ENCODE measurements around the gene SERAC1. TPM values are rescaled to one million over a fixed set of nuclear protein-coding genes. Genes with fewer than 3 reads are reported as not detected.
"Not testable (repeated sequence)": the region's sequence is repeated elsewhere in the genome, so short reads cannot be mapped to it uniquely, and the experiment has no call there.

SERAC1 gene
- polyA plus RNA-seq, 2 donors, result 5.3 to 6.1 TPM

DNA sequence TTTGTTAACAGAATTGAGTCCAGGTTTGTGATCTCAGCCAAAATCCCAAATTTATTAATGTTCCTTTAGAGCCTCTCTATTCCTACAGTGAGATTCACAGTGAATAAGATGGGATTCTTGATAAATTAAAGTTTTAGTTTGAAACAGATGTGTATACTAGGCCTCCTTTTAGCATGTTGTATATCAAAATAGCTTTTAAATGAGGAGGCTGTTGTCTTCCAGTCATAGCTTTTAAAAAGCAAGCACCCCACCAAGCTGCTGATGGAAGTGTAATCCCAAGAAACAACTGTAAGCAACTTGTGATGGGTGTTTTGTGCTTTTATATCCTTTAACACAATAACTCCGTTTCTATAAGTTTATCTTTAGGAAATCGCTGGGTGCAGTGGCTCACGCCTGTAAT lies 7.0 kb upstream of the SERAC1 start:
- WGBS, 2 donors, result 92 to 96% methylated on average over 3 of the region's 3 CpGs
- H3K4me1 ChIP-seq (ENCODE audit: control insufficient read depth in 2 of 2, insufficient read depth in 2 of 2, low read length in 1 of 2), result peaks cover 0 to 3% of the 10 kb centered on the region in 2 donors
- H3K4me3 ChIP-seq (ENCODE audit: low read depth in 1 of 2, low read length in 2 of 2), result no peak overlapping the region

GRCh38 chr6:158174514-158174913 lies 6.5 kb upstream of the SERAC1 start:
- Histone ChIP-seq H3K4me1 (ENCODE audit: control insufficient read depth in 2 of 2, insufficient read depth in 2 of 2, low read length in 1 of 2) (peaks cover 0 to 5% of the 10 kb centered on the region in 2 donors), H3K9me3 (ENCODE audit: control insufficient read depth in 2 of 2, insufficient read depth in 1 of 2, low read depth in 1 of 2, low read length in 1 of 2) (no peaks in the 10 kb centered on the region), H3K36me3 (ENCODE audit: control insufficient read depth in 2 of 2, insufficient read depth in 2 of 2, low read length in 1 of 2) (no peaks in the 10 kb centered on the region), H3K27ac (ENCODE audit: low read depth in 2 of 2, low read length in 1 of 2) (no peak overlapping the region), H3K27me3 (ENCODE audit: control insufficient read depth in 1 of 2, insufficient read depth in 2 of 2, low read length in 2 of 2) (no peaks in the 10 kb centered on the region), H3K4me3 (ENCODE audit: low read depth in 1 of 2, low read length in 2 of 2) (no peak overlapping the region)
- 54 to 76% methylated on average over 2 of the region's 2 CpGs for WGBS, 2 donors

More for the DNA sequence above, 7.0 kb upstream of the SERAC1 start:
- H3K27ac ChIP-seq (ENCODE audit: low read depth in 2 of 2, low read length in 1 of 2), result no peak overlapping the region
- no peaks in the 10 kb centered on the region for H3K27me3 ChIP-seq (ENCODE audit: control insufficient read depth in 1 of 2, insufficient read depth in 2 of 2, low read length in 2 of 2)
- H3K9me3 ChIP-seq (ENCODE audit: control insufficient read depth in 2 of 2, insufficient read depth in 1 of 2, low read depth in 1 of 2, low read length in 1 of 2), result no peaks in the 10 kb centered on the region
- no peaks in the 10 kb centered on the region for H3K36me3 ChIP-seq (ENCODE audit: control insufficient read depth in 2 of 2, insufficient read depth in 2 of 2, low read length in 1 of 2)

DNA sequence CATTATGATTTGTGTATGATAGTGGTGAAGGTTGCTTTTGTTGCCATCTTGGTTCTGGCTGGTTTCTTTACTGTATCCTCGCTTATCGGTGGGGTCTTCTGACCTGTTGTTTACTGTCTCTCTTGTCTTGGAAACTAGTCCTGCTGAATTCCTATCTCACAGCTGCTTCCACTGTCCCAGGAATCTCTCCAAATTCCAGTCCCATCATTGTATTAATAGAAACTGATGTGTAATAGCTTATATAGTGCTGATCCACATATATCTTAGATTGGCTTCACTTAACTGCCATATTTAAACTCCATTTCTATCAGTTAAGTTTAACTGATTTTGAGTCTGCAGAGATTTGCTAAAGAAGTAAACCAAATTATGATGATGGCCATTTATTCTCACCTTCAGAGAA lies 6.0 kb upstream of the SERAC1 start:
- peaks cover 0 to 5% of the 10 kb centered on the region in 2 donors for H3K4me1 ChIP-seq (ENCODE audit: control insufficient read depth in 2 of 2, insufficient read depth in 2 of 2, low read length in 1 of 2)
- no peaks in the 10 kb centered on the region for H3K27me3 ChIP-seq (ENCODE audit: control insufficient read depth in 1 of 2, insufficient read depth in 2 of 2, low read length in 2 of 2)
- WGBS, 2 donors, result 87% methylated on average over 2 of the region's 2 CpGs
- no peak overlapping the region for H3K27ac ChIP-seq (ENCODE audit: low read depth in 2 of 2, low read length in 1 of 2)
- H3K36me3 ChIP-seq (ENCODE audit: control insufficient read depth in 2 of 2, insufficient read depth in 2 of 2, low read length in 1 of 2), result no peaks in the 10 kb centered on the region
- H3K4me3 ChIP-seq (ENCODE audit: low read depth in 1 of 2, low read length in 2 of 2), result no peak overlapping the region
- no peaks in the 10 kb centered on the region for H3K9me3 ChIP-seq (ENCODE audit: control insufficient read depth in 2 of 2, insufficient read depth in 1 of 2, low read depth in 1 of 2, low read length in 1 of 2)

- Histone ChIP-seq H3K4me3 (ENCODE audit: low read depth in 1 of 2, low read length in 2 of 2) (no peak overlapping the region), H3K9me3 (ENCODE audit: control insufficient read depth in 2 of 2, insufficient read depth in 1 of 2, low read depth in 1 of 2, low read length in 1 of 2) (no peaks in the 10 kb centered on the region), H3K27me3 (ENCODE audit: control insufficient read depth in 1 of 2, insufficient read depth in 2 of 2, low read length in 2 of 2) (no peaks in the 10 kb centered on the region), H3K27ac (ENCODE audit: low read depth in 2 of 2, low read length in 1 of 2) (no peak overlapping the region), H3K4me1 (ENCODE audit: control insufficient read depth in 2 of 2, insufficient read depth in 2 of 2, low read length in 1 of 2) (peaks cover 0 to 8% of the 10 kb centered on the region in 2 donors), H3K36me3 (ENCODE audit: control insufficient read depth in 2 of 2, insufficient read depth in 2 of 2, low read length in 1 of 2) (no peaks in the 10 kb centered on the region)
- WGBS, 2 donors, result 88 to 90% methylated on average over 5 of the region's 5 CpGs
Measured at GRCh38 chr6:158172001-158172400, 3.9 kb upstream of the SERAC1 start.

- H3K36me3 ChIP-seq (ENCODE audit: control insufficient read depth in 2 of 2, insufficient read depth in 2 of 2, low read length in 1 of 2), result no peaks in the 10 kb centered on the region
- H3K27ac ChIP-seq (ENCODE audit: low read depth in 2 of 2, low read length in 1 of 2), result peak overlapping the region in 1 of 2 donors; percentile 48
- no peak overlapping the region for H3K4me3 ChIP-seq (ENCODE audit: low read depth in 1 of 2, low read length in 2 of 2)
- no peaks in the 10 kb centered on the region for H3K27me3 ChIP-seq (ENCODE audit: control insufficient read depth in 1 of 2, insufficient read depth in 2 of 2, low read length in 2 of 2)
- no peaks in the 10 kb centered on the region for H3K9me3 ChIP-seq (ENCODE audit: control insufficient read depth in 2 of 2, insufficient read depth in 1 of 2, low read depth in 1 of 2, low read length in 1 of 2)
- WGBS, 2 donors, result 55 to 56% methylated on average over 3 of the region's 3 CpGs
- peaks cover 0 to 8% of the 10 kb centered on the region in 2 donors for H3K4me1 ChIP-seq (ENCODE audit: control insufficient read depth in 2 of 2, insufficient read depth in 2 of 2, low read length in 1 of 2)
Measured at GRCh38 chr6:158170656-158171081, 2.6 kb upstream of the SERAC1 start.

DNA sequence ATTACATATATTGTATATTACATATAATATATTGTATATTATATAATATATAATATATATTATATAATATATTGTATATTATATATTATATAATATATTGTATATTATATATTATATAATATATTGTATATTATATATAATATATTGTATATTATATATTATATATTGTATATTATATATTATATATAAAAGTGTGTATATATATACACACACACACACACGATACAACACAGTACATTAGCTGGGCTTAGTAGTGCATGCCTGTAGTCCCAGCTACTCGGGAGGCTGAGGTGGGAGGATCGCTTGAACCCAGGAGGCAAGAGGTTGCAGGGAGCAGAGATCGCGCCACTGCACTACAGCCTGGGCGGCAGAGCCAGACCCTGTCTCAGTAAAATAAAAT lies 1.6 kb upstream of the SERAC1 start:
- not testable (repeated sequence) for H3K36me3 ChIP-seq (ENCODE audit: control insufficient read depth in 2 of 2, insufficient read depth in 2 of 2, low read length in 1 of 2); H3K9me3 ChIP-seq (ENCODE audit: control insufficient read depth in 2 of 2, insufficient read depth in 1 of 2, low read depth in 1 of 2, low read length in 1 of 2); H3K4me1 ChIP-seq (ENCODE audit: control insufficient read depth in 2 of 2, insufficient read depth in 2 of 2, low read length in 1 of 2); H3K27ac ChIP-seq (ENCODE audit: low read depth in 2 of 2, low read length in 1 of 2); H3K27me3 ChIP-seq (ENCODE audit: control insufficient read depth in 1 of 2, insufficient read depth in 2 of 2, low read length in 2 of 2); H3K4me3 ChIP-seq (ENCODE audit: low read depth in 1 of 2, low read length in 2 of 2)
- 94 to 98% methylated on average over 6 of the region's 6 CpGs for WGBS, 2 donors

- Histone ChIP-seq H3K4me3 (ENCODE audit: low read depth in 1 of 2, low read length in 2 of 2) (no peak overlapping the region), H3K27me3 (ENCODE audit: control insufficient read depth in 1 of 2, insufficient read depth in 2 of 2, low read length in 2 of 2) (no peaks in the 10 kb centered on the region), H3K36me3 (ENCODE audit: control insufficient read depth in 2 of 2, insufficient read depth in 2 of 2, low read length in 1 of 2) (peaks cover 0 to 2% of the 10 kb centered on the region in 2 donors), H3K27ac (ENCODE audit: low read depth in 2 of 2, low read length in 1 of 2) (no peak overlapping the region), H3K4me1 (ENCODE audit: control insufficient read depth in 2 of 2, insufficient read depth in 2 of 2, low read length in 1 of 2) (peaks cover 0 to 5% of the 10 kb centered on the region in 2 donors), H3K9me3 (ENCODE audit: control insufficient read depth in 2 of 2, insufficient read depth in 1 of 2, low read depth in 1 of 2, low read length in 1 of 2) (no peaks in the 10 kb centered on the region)
- 95 to 97% methylated on average over 1 of the region's 1 CpG for WGBS, 2 donors
Measured at GRCh38 chr6:158165919-158166416, 2.1 kb downstream of the SERAC1 start.

DNA sequence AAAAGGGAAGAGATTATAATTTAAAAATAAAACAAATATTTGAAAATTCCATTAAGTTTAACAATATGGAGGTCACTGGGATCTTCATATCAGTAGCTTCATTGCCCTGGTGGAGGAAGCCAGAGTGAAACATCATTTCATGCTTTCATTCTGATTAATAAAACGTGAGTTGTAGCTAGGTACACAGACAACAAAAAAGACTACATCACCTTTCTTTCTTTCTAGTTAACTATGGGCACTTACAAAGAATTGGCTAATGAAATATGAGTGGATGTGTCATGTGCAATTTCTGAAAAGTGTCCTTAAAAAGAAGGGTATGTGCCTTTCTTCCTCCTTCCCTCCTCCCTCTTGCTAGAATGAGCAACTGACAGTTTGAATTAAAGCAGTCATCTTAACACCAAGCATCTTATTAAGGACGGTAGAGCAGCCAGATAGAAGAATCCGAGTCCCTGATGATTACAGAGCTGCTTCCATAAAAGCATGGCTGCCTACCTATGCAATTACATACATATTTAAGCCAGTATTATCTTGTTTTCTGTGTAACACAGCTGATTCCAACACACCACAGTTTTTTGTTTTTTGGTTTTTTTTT lies 3.4 kb downstream of the SERAC1 start:
- whole genome bisulfite sequencing, 2 donors, result 81 to 86% methylated on average over 3 of the region's 3 CpGs
- Histone ChIP-seq H3K4me1 (ENCODE audit: control insufficient read depth in 2 of 2, insufficient read depth in 2 of 2, low read length in 1 of 2) (peaks cover 0 to 4% of the 10 kb centered on the region in 2 donors), H3K27me3 (ENCODE audit: control insufficient read depth in 1 of 2, insufficient read depth in 2 of 2, low read length in 2 of 2) (no peaks in the 10 kb centered on the region), H3K9me3 (ENCODE audit: control insufficient read depth in 2 of 2, insufficient read depth in 1 of 2, low read depth in 1 of 2, low read length in 1 of 2) (no peaks in the 10 kb centered on the region), H3K36me3 (ENCODE audit: control insufficient read depth in 2 of 2, insufficient read depth in 2 of 2, low read length in 1 of 2) (peaks cover 0 to 2% of the 10 kb centered on the region in 2 donors), H3K27ac (ENCODE audit: low read depth in 2 of 2, low read length in 1 of 2) (no peak overlapping the region), H3K4me3 (ENCODE audit: low read depth in 1 of 2, low read length in 2 of 2) (no peak overlapping the region)

DNA sequence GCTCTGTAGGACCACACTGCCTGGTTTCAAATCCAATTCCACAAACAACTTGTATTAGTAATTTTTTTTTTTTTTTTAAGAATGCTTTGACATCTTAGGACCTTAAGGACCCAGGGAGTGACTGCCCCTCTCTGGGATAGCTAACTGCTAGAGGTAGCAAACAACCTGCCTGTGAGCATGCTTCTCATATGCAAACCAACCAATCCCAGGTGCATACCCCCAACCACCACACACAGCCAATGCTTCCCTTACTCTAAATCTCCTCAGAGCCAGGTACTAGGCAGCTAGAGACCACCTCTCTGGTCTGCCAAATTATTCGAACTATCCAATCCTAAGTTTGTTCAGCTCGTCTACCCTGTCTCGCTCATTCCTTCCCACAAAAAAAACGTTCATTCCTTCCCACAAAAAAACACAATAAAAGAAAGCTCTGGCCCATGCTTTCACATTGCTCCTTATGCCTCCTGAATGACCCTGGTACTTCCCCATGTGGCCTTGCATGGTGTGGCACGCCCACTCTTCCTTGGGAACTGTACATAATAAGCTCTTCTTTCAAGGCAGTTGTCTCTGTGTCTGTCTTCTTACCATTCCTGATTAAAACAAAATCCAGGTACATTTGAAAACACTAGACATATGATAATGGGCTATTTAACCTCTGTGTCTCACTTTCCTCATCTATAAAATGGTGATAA lies 6.4 kb downstream of the SERAC1 start:
- H3K27me3 ChIP-seq (ENCODE audit: control insufficient read depth in 1 of 2, insufficient read depth in 2 of 2, low read length in 2 of 2), result no peaks in the 10 kb centered on the region
- no peaks in the 10 kb centered on the region for H3K9me3 ChIP-seq (ENCODE audit: control insufficient read depth in 2 of 2, insufficient read depth in 1 of 2, low read depth in 1 of 2, low read length in 1 of 2)
- no peaks in the 10 kb centered on the region for H3K4me1 ChIP-seq (ENCODE audit: control insufficient read depth in 2 of 2, insufficient read depth in 2 of 2, low read length in 1 of 2)
- 70% methylated on average over 5 of the region's 5 CpGs for WGBS, 2 donors
- peaks cover 0 to 2% of the 10 kb centered on the region in 2 donors for H3K36me3 ChIP-seq (ENCODE audit: control insufficient read depth in 2 of 2, insufficient read depth in 2 of 2, low read length in 1 of 2)
- H3K4me3 ChIP-seq (ENCODE audit: low read depth in 1 of 2, low read length in 2 of 2), result no peak overlapping the region
- H3K27ac ChIP-seq (ENCODE audit: low read depth in 2 of 2, low read length in 1 of 2), result no peak overlapping the region

Data from esophagus (tissue), 2 donors.